Measurements from ENCODE around the gene ZC3HAV1. TPM values are rescaled to one million over a fixed set of nuclear protein-coding genes. Genes with fewer than 3 reads are reported as not detected.

The ZC3HAV1 gene
- total and polyA plus RNA-seq, 2 experiments from 2014 or later: 24.8 to 56.8 TPM

DNA sequence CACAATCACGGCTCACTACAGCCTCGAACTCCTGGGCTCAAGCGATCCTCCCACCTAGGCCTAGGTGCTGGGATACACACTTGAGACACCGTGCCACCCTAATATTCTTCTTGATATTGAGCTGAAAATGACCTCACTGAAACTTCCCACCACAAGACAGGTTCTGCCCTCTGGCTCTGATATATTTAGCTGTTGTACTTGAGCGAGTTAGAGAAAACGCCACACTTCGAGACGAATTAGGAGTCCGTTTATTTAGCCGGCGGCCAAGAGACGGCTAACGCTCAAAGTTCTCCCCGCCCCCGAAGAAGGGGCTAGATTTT lies 17.9 kb downstream of the ZC3HAV1 start:
- Histone ChIP-seq H3K27ac (ENCODE audit: low read depth) (no peak overlapping the region; the same call in 1 of the 2 replicates), H3K4me1 (ENCODE audit: insufficient read depth) (peaks cover 35% of the 10 kb centered on the region), H3K4me2 (no peak overlapping the region), H3K27me3 (ENCODE audit: insufficient read depth) (no peaks in the 10 kb centered on the region), H3K4me3 (no peak overlapping the region), H3K9me2 (ENCODE audit: insufficient read depth) (no peaks in the 10 kb centered on the region), H3K36me3 (ENCODE audit: insufficient read depth) (peaks cover 9% of the 10 kb centered on the region; the same call in 1 of the 2 replicates), H4K20me1 (replicated peaks; ENCODE audit: insufficient read depth) (0 out of 2 replicates have a peak, but pooled peaks cover 3% of the 10 kb centered on the region), H3K79me2 (replicated peaks; ENCODE audit: insufficient read depth) (peaks cover 57% of the 10 kb centered on the region), H3F3A (replicated peaks; ENCODE audit: low read depth) (no peaks in the 10 kb centered on the region; the same call in 1 of the 2 replicates), H2AFZ (no peak overlapping the region)
- peaks cover 41% of the 10 kb centered on the region for H3K4me1 Mint-ChIP-seq
- peaks cover 2% of the 10 kb centered on the region for H3K27me3 Mint-ChIP-seq (ENCODE audit: insufficient read depth, low read depth, poor library complexity)
- H3K4me3 Mint-ChIP-seq: no peak overlapping the region
- no peak for DNase-seq (ENCODE audit: low spot score)
- no peaks in the 10 kb centered on the region for H3K9me3 Mint-ChIP-seq
- TF ChIP-seq CREB1 (CRISPR knock-in tag; IDR thresholded peaks at IDR 0.05; ENCODE audit: low read depth) (no peak), EZH2phosphoT487 (IDR thresholded peaks at IDR 0.05; ENCODE audit: unreplicated experiment) (no peak), POLR2AphosphoS5 (IDR thresholded peaks at IDR 0.05; ENCODE audit: low read depth) (no peak), NANOG (IDR thresholded peaks at IDR 0.05; ENCODE audit: borderline replicate concordance) (no peak), ZNF114 (CRISPR knock-in tag; IDR thresholded peaks at IDR 0.05) (no peak), EZH2 (IDR thresholded peaks at IDR 0.05; ENCODE audit: low read depth, unreplicated experiment) (no peak), JUNB (IDR thresholded peaks at IDR 0.05; ENCODE audit: unreplicated experiment) (no peak)
- TF ChIP-seq, protein P1, sequence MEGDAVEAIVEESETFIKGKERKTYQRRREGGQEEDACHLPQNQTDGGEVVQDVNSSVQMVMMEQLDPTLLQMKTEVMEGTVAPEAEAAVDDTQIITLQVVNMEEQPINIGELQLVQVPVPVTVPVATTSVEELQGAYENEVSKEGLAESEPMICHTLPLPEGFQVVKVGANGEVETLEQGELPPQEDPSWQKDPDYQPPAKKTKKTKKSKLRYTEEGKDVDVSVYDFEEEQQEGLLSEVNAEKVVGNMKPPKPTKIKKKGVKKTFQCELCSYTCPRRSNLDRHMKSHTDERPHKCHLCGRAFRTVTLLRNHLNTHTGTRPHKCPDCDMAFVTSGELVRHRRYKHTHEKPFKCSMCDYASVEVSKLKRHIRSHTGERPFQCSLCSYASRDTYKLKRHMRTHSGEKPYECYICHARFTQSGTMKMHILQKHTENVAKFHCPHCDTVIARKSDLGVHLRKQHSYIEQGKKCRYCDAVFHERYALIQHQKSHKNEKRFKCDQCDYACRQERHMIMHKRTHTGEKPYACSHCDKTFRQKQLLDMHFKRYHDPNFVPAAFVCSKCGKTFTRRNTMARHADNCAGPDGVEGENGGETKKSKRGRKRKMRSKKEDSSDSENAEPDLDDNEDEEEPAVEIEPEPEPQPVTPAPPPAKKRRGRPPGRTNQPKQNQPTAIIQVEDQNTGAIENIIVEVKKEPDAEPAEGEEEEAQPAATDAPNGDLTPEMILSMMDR (conservative IDR thresholded peaks at IDR 0.05; ENCODE audit: low read depth in 2 of 2): no peak
- TF ChIP-seq, protein P2, sequence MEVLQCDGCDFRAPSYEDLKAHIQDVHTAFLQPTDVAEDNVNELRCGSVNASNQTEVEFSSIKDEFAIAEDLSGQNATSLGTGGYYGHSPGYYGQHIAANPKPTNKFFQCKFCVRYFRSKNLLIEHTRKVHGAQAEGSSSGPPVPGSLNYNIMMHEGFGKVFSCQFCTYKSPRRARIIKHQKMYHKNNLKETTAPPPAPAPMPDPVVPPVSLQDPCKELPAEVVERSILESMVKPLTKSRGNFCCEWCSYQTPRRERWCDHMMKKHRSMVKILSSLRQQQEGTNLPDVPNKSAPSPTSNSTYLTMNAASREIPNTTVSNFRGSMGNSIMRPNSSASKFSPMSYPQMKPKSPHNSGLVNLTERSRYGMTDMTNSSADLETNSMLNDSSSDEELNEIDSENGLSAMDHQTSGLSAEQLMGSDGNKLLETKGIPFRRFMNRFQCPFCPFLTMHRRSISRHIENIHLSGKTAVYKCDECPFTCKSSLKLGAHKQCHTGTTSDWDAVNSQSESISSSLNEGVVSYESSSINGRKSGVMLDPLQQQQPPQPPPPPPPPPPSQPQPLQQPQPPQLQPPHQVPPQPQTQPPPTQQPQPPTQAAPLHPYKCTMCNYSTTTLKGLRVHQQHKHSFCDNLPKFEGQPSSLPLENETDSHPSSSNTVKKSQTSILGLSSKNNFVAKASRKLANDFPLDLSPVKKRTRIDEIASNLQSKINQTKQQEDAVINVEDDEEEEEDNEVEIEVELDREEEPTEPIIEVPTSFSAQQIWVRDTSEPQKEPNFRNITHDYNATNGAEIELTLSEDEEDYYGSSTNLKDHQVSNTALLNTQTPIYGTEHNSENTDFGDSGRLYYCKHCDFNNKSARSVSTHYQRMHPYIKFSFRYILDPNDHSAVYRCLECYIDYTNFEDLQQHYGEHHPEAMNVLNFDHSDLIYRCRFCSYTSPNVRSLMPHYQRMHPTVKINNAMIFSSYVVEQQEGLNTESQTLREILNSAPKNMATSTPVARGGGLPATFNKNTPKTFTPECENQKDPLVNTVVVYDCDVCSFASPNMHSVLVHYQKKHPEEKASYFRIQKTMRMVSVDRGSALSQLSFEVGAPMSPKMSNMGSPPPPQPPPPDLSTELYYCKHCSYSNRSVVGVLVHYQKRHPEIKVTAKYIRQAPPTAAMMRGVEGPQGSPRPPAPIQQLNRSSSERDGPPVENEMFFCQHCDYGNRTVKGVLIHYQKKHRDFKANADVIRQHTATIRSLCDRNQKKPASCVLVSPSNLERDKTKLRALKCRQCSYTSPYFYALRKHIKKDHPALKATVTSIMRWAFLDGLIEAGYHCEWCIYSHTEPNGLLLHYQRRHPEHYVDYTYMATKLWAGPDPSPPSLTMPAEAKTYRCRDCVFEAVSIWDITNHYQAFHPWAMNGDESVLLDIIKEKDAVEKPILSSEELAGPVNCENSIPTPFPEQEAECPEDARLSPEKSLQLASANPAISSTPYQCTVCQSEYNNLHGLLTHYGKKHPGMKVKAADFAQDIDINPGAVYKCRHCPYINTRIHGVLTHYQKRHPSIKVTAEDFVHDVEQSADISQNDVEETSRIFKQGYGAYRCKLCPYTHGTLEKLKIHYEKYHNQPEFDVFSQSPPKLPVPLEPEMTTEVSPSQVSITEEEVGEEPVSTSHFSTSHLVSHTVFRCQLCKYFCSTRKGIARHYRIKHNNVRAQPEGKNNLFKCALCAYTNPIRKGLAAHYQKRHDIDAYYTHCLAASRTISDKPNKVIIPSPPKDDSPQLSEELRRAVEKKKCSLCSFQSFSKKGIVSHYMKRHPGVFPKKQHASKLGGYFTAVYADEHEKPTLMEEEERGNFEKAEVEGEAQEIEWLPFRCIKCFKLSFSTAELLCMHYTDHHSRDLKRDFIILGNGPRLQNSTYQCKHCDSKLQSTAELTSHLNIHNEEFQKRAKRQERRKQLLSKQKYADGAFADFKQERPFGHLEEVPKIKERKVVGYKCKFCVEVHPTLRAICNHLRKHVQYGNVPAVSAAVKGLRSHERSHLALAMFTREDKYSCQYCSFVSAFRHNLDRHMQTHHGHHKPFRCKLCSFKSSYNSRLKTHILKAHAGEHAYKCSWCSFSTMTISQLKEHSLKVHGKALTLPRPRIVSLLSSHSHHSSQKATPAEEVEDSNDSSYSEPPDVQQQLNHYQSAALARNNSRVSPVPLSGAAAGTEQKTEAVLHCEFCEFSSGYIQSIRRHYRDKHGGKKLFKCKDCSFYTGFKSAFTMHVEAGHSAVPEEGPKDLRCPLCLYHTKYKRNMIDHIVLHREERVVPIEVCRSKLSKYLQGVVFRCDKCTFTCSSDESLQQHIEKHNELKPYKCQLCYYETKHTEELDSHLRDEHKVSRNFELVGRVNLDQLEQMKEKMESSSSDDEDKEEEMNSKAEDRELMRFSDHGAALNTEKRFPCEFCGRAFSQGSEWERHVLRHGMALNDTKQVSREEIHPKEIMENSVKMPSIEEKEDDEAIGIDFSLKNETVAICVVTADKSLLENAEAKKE (CRISPR knock-in tag; IDR thresholded peaks at IDR 0.05): no peak
- TF ChIP-seq, protein P3, sequence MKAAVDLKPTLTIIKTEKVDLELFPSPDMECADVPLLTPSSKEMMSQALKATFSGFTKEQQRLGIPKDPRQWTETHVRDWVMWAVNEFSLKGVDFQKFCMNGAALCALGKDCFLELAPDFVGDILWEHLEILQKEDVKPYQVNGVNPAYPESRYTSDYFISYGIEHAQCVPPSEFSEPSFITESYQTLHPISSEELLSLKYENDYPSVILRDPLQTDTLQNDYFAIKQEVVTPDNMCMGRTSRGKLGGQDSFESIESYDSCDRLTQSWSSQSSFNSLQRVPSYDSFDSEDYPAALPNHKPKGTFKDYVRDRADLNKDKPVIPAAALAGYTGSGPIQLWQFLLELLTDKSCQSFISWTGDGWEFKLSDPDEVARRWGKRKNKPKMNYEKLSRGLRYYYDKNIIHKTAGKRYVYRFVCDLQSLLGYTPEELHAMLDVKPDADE (IDR thresholded peaks at IDR 0.05): no peak
- peaks cover 28% of the 10 kb centered on the region for H3K36me3 Mint-ChIP-seq (ENCODE audit: low read depth)
- ATAC-seq: no peak
- no peak overlapping the region for H3K27ac Mint-ChIP-seq
